Esophagus muscularis mucosa (tissue), 4 donors: Measurements from ENCODE around the gene RBM19. TPM values are rescaled to one million over a fixed set of nuclear protein-coding genes. Genes with fewer than 3 reads are reported as not detected.

Source experiments
- DNase-seq: peaks from one replicate; pipeline ENCODE4 v3.0.0-alpha.2; 2017; ENCODE audit errors: extremely low spot score
- H3K27ac ChIP-seq, 4 donors: fragments of 200-600 bp; sonication (generic); replicated peaks in 1 of 4; 1 replicate in 3 of 4; 2 replicates in 1 of 4; pipeline ENCODE4 v1.5.1; 2016 to 2019; ENCODE audit warnings: mild to moderate bottlenecking in 1 of 4
- H3K27me3 ChIP-seq, 4 donors: fragments of 200-600 bp; sonication (generic); one replicate each; pipeline versions ENCODE4 v1.5.1 to v1.6.0; 2016 to 2019
- H3K36me3 ChIP-seq, 4 donors: fragments of 200-600 bp; sonication (generic); one replicate each; pipeline ENCODE4 v1.5.1; 2016 to 2019
- H3K4me1 ChIP-seq, 4 donors: fragments of 200-600 bp; sonication (generic); one replicate each; pipeline ENCODE4 v1.5.1; 2016 to 2019
- H3K4me3 ChIP-seq, 4 donors: fragments of 200-600 bp; sonication (generic); 1 replicate in 2 of 4; 2 replicates in 2 of 4; pipeline ENCODE4 v1.5.1; 2016 to 2019; ENCODE audit warnings: mild to moderate bottlenecking in 4 of 4, moderate library complexity in 1 of 4
- H3K9me3 ChIP-seq, 4 donors: fragments of 200-600 bp; sonication (generic); 1 replicate in 3 of 4; 2 replicates in 1 of 4; pipeline ENCODE4 v1.5.1; 2016 to 2019
- CTCF ChIP-seq, 3 experiments: fragments of 200-600 bp in 2 of 3; fragments of 450-650 bp in 1 of 3; sonication (generic) in 2 of 3; IDR thresholded peaks; one replicate each; pipeline ENCODE4 v1.5.1; 2017 to 2019; ENCODE audit warnings: antibody characterized with exemption in 3 of 3, mild to moderate bottlenecking in 2 of 3, moderate library complexity in 1 of 3
- EP300 ChIP-seq: sonication (generic); formaldehyde crosslinking; IDR thresholded peaks from one replicate; pipeline ENCODE4 v1.6.1; 2017; ENCODE audit warnings: antibody characterized with exemption
- WGBS: methylation state at CpG from one replicate; pipeline ENCODE4 v1.1.5; 2018; 5-methylcytosine and 5-hydroxymethylcytosine counted together
- intact Hi-C: fragments of 100-400 bp; cut with DNase I; formaldehyde crosslinking; loops from one replicate; pipeline ENCODE4 v1.15.1; 2023
- small RNA-seq, 3 donors: library from RNA; depleted of rRNA; stranded (forward); fragments of <200 nt; gene quantifications; one replicate each; pipeline ENCODE3, GENCODE V24; 2016
- total RNA-seq, 4 donors: library from RNA; depleted of rRNA; stranded (reverse); fragments of >200 nt; gene quantifications; one replicate each; pipeline versions ENCODE4 v1.1.0 to v1.2.1, GENCODE V29; 2016

Gene RBM19
- total RNA-seq, 4 donors from 2014 or later = 26.7 to 40.0 (median 27.4) TPM

GRCh38 chr12:113766879-113767878 lies 198.9 kb downstream of the RBM19 start:
- peaks cover 0 to 78% (median 10%) of the 10 kb centered on the region in 4 donors for H3K27me3 ChIP-seq
- TF ChIP-seq EP300 = no peak
- TF ChIP-seq CTCF (IDR thresholded peaks at IDR 0.05) = no peak
- WGBS = 62% methylated on average over 10 of the region's 10 CpGs

More at GRCh38 chr12:113766879-113767878, 198.9 kb downstream of the RBM19 start:
- intact Hi-C loops = no loop called here
- H3K36me3 ChIP-seq = no peaks in the 10 kb centered on the region
- DNase-seq = no peak
- H3K9me3 ChIP-seq = no peaks in the 10 kb centered on the region
- no peaks in the 10 kb centered on the region for H3K4me1 ChIP-seq
- H3K27ac ChIP-seq = no peak overlapping the region
- H3K4me3 ChIP-seq = no peak overlapping the region

Small RNA genes within 50 kb of the gene (small RNA-seq; reads per million reads assigned to genes)
- gene DYNLL1P4 = 0 reads per million in 3 donors
